ENCODE data around the gene TMEM130. TPM values are rescaled to one million over a fixed set of nuclear protein-coding genes. Genes with fewer than 3 reads are reported as not detected.

Gene TMEM130
- total and polyA plus RNA-seq, 10 of the 15 experiments (the other 5 are each of a cell fraction or from before 2014, with no cell fraction given) = 0.04 to 0.15 (median 0.11) TPM; not detected in 7

GRCh38 chr7:98879198-98879978, 9.6 kb upstream of the TMEM130 start (continued):
- TF ChIP-seq CBX3 (IDR thresholded peaks at IDR 0.05; ENCODE audit: borderline replicate concordance, low read depth) (no peak), POU2F2 (IDR thresholded peaks at IDR 0.05; ENCODE audit: borderline replicate concordance, low read depth, low read length) (no peak), MXI1 (IDR thresholded peaks at IDR 0.05; ENCODE audit: low read depth, low read length) (peak; percentile 68; the same call in 1 of the 2 replicates), IKZF2 (IDR thresholded peaks at IDR 0.05) (peak in 1 of 2 experiments; percentile 23; a peak in 1 of 4 replicates), POLR2A (IDR thresholded peaks at IDR 0.05; ENCODE audit: low read depth, low read length) (peak; percentile 58), SRF (IDR thresholded peaks at IDR 0.05; ENCODE audit: low read depth in 2 of 2, low read length in 2 of 2) (no peak), MEF2A (IDR thresholded peaks at IDR 0.05; ENCODE audit: insufficient read depth, low read depth, low read length) (no peak), YY1 (IDR thresholded peaks at IDR 0.05; ENCODE audit: low read depth, low read length) (peak; percentile 55; the same call in 1 of the 2 replicates), MTA2 (IDR thresholded peaks at IDR 0.05; ENCODE audit: low read depth) (peak; percentile 18; the same call in 1 of the 2 replicates), E2F8 (IDR thresholded peaks at IDR 0.05; ENCODE audit: low read depth, partially characterized antibody) (peak; percentile 30), TAF1 (IDR thresholded peaks at IDR 0.05; ENCODE audit: borderline replicate concordance, low read depth, low read length) (peak; percentile 44; the same call in 1 of the 2 replicates), RAD51 (IDR thresholded peaks at IDR 0.05) (peak; percentile 32; the same call in 1 of the 2 replicates), ZNF207 (IDR thresholded peaks at IDR 0.05; ENCODE audit: borderline replicate concordance) (no peak), HCFC1 (IDR thresholded peaks at IDR 0.05; ENCODE audit: low read length) (peak; percentile 25; the same call in 1 of the 2 replicates), RELA (IDR thresholded peaks at IDR 0.05; ENCODE audit: borderline replicate concordance, partially characterized antibody) (no peak), SIX5 (IDR thresholded peaks at IDR 0.05; ENCODE audit: low read depth, low read length, severe bottlenecking) (peak; percentile 22)
- TF ChIP-seq, protein P1, sequence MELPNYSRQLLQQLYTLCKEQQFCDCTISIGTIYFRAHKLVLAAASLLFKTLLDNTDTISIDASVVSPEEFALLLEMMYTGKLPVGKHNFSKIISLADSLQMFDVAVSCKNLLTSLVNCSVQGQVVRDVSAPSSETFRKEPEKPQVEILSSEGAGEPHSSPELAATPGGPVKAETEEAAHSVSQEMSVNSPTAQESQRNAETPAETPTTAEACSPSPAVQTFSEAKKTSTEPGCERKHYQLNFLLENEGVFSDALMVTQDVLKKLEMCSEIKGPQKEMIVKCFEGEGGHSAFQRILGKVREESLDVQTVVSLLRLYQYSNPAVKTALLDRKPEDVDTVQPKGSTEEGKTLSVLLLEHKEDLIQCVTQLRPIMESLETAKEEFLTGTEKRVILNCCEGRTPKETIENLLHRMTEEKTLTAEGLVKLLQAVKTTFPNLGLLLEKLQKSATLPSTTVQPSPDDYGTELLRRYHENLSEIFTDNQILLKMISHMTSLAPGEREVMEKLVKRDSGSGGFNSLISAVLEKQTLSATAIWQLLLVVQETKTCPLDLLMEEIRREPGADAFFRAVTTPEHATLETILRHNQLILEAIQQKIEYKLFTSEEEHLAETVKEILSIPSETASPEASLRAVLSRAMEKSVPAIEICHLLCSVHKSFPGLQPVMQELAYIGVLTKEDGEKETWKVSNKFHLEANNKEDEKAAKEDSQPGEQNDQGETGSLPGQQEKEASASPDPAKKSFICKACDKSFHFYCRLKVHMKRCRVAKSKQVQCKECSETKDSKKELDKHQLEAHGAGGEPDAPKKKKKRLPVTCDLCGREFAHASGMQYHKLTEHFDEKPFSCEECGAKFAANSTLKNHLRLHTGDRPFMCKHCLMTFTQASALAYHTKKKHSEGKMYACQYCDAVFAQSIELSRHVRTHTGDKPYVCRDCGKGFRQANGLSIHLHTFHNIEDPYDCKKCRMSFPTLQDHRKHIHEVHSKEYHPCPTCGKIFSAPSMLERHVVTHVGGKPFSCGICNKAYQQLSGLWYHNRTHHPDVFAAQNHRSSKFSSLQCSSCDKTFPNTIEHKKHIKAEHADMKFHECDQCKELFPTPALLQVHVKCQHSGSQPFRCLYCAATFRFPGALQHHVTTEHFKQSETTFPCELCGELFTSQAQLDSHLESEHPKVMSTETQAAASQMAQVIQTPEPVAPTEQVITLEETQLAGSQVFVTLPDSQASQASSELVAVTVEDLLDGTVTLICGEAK (IDR thresholded peaks at IDR 0.05; ENCODE audit: borderline replicate concordance) = peak; percentile 85
- TF ChIP-seq, protein P2, sequence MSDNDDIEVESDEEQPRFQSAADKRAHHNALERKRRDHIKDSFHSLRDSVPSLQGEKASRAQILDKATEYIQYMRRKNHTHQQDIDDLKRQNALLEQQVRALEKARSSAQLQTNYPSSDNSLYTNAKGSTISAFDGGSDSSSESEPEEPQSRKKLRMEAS (IDR thresholded peaks at IDR 0.05; ENCODE audit: low read depth, low read length) = no peak

Measured in GM12878 (cell line).